ENCODE results near the gene RILPL1. TPM values are rescaled to one million over a fixed set of nuclear protein-coding genes. Genes with fewer than 3 reads are reported as not detected.

Gene RILPL1
- total and polyA plus RNA-seq, 9 of the 15 experiments (the other 6 are each of a cell fraction or from before 2014, with no cell fraction given), result 0.25 to 10.6 (median 8.6) TPM

GRCh38 chr12:123436017-123436964 is 97.2 kb downstream of the RILPL1 start, which contains the start of gene RILPL2 (continued):
- TF ChIP-seq ZNF696 (CRISPR knock-in tag; conservative IDR thresholded peaks at IDR 0.05) (no peak), TEAD1 (CRISPR knock-in tag; IDR thresholded peaks at IDR 0.05) (no peak), POLR2AphosphoS5 (IDR thresholded peaks at IDR 0.05; ENCODE audit: control insufficient read depth, insufficient read depth, low read depth, low read length) (peak; percentile 41; the same call in 1 of the 2 replicates), ZNF121 (CRISPR knock-in tag; conservative IDR thresholded peaks at IDR 0.05) (no peak; the same call in 1 of the 2 replicates), NR4A1 (CRISPR knock-in tag; IDR thresholded peaks at IDR 0.05) (0 out of 2 replicates have a peak, but pooled peaks have one; percentile 14), NR4A1 (tag; IDR thresholded peaks at IDR 0.05) (no peak), ZNF644 (tag; IDR thresholded peaks at IDR 0.05; ENCODE audit: low read depth) (no peak), PHF8 (IDR thresholded peaks at IDR 0.05; ENCODE audit: borderline replicate concordance, low read length) (peak; percentile 74; the same call in 1 of the 2 replicates), TAF1 (IDR thresholded peaks at IDR 0.05; ENCODE audit: control insufficient read depth, extremely low read depth, insufficient read depth, low read length, severe bottlenecking) (peak; percentile 55), ZNF12 (CRISPR knock-in tag; IDR thresholded peaks at IDR 0.05) (no peak; the same call in 1 of the 2 replicates), KLF6 (CRISPR knock-in tag; IDR thresholded peaks at IDR 0.05; ENCODE audit: borderline replicate concordance) (no peak), FOXA3 (CRISPR knock-in tag; conservative IDR thresholded peaks at IDR 0.05 in 1 of 2, IDR thresholded peaks at IDR 0.05 in 1 of 2) (no peak), NCOR1 (IDR thresholded peaks at IDR 0.05) (no peak), VEZF1 (CRISPR knock-in tag; IDR thresholded peaks at IDR 0.05) (peak; percentile 71), CBFB (CRISPR knock-in tag; IDR thresholded peaks at IDR 0.05) (0 out of 2 replicates have a peak, but pooled peaks have one; percentile 47), RB1 (IDR thresholded peaks at IDR 0.05; ENCODE audit: low read depth) (peak; percentile 78), ETV5 (CRISPR knock-in tag; IDR thresholded peaks at IDR 0.05; ENCODE audit: low read depth) (peak; percentile 69), NEUROD1 (IDR thresholded peaks at IDR 0.05; ENCODE audit: borderline replicate concordance, low read depth, low read length, partially characterized antibody) (peak; percentile 51), ZFX (CRISPR knock-in tag; IDR thresholded peaks at IDR 0.05) (peak; percentile 88), ZNF431 (CRISPR knock-in tag; IDR thresholded peaks at IDR 0.05) (peak; percentile 57), EGR1 (conservative IDR thresholded peaks at IDR 0.05) (0 out of 2 replicates have a peak, but pooled peaks have one; percentile 24), SPI1 (IDR thresholded peaks at IDR 0.05; ENCODE audit: borderline replicate concordance, low read depth, low read length) (no peak; the same call in 1 of the 2 replicates), ZNF133 (CRISPR knock-in tag; IDR thresholded peaks at IDR 0.05) (no peak), ZNF785 (CRISPR knock-in tag; IDR thresholded peaks at IDR 0.05) (no peak), ETV6 (IDR thresholded peaks at IDR 0.05; ENCODE audit: borderline replicate concordance in 1 of 2, low read depth in 2 of 2, low read length in 1 of 2) (no peak), ETV6 (CRISPR knock-in tag; IDR thresholded peaks at IDR 0.05; ENCODE audit: borderline replicate concordance) (peak; percentile 83; the same call in 1 of the 2 replicates), TCF7L2 (IDR thresholded peaks at IDR 0.05; ENCODE audit: low read depth, low read length) (no peak), PYGO2 (tag; IDR thresholded peaks at IDR 0.05) (no peak)

All from K562 (cell line).